Psoas muscle (tissue), 8 donors: ENCODE data around the gene TRAK1. TPM values are rescaled to one million over a fixed set of nuclear protein-coding genes. Genes with fewer than 3 reads are reported as not detected.

Source experiments
- ATAC-seq, 4 donors: fragments of 200-7000 bp; cut with Tn5 transposase; one replicate each; pipeline ENCODE4 v1.9.1; 2020; ENCODE audit warnings: moderate library complexity in 3 of 4, mild to moderate bottlenecking in 2 of 4
- DNase-seq, 2 donors: peaks; one replicate each; pipeline ENCODE4 v3.0.0-alpha.2; 2020
- H3K27ac ChIP-seq: fragments of 200-600 bp; one replicate; pipeline ENCODE4 v1.8.0; 2022
- H3K27me3 ChIP-seq, 3 donors: fragments of 200-600 bp in 1 of 3; one replicate each; pipeline versions ENCODE4 v1.6.1 to v1.8.0; 2013 to 2022; ENCODE audit warnings: low read length in 2 of 3, mild to moderate bottlenecking in 2 of 3, moderate library complexity in 1 of 3; ENCODE audit not compliant: insufficient read depth in 3 of 3
- H3K36me3 ChIP-seq, 2 donors: fragments of 200-600 bp in 1 of 2; one replicate each; pipeline versions ENCODE4 v1.6.1 to v1.8.0; 2013 to 2022; ENCODE audit warnings: low read depth in 1 of 2, mild to moderate bottlenecking in 1 of 2, moderate library complexity in 1 of 2; ENCODE audit not compliant: insufficient read depth in 1 of 2
- H3K4me1 ChIP-seq: fragments of 200-600 bp; one replicate; pipeline ENCODE4 v1.8.0; 2022
- H3K4me3 ChIP-seq: fragments of 200-600 bp; one replicate; pipeline ENCODE4 v1.8.0; 2022; ENCODE audit warnings: mild to moderate bottlenecking
- H3K9me3 ChIP-seq: fragments of 200-600 bp; one replicate; pipeline ENCODE4 v1.8.0; 2022
- CTCF ChIP-seq: fragments of 200-600 bp; IDR thresholded peaks from one replicate; pipeline ENCODE4 v1.8.0; 2022; ENCODE audit warnings: antibody characterized with exemption
- WGBS, 3 donors: extraction: QIAGEN DNeasy Blood & Tissue Kit; methylation state at CpG; one replicate each; pipeline versions ENCODE4 v1.1.6 to v1.1.7; 2013; 5-methylcytosine and 5-hydroxymethylcytosine counted together
- intact Hi-C, 2 donors: fragments of 100-400 bp; cut with DNase I; formaldehyde crosslinking; loops; one replicate each; pipeline versions ENCODE4 v1.11.0 to v1.14.2; 2022
- polyA plus RNA-seq, 3 donors: library from polyadenylated mRNA; stranded (reverse); fragments of 200-250 nt; gene quantifications; one replicate each; pipeline ENCODE4 v1.2.3, GENCODE V29; 2013
- total RNA-seq, 4 donors: library from RNA; stranded (reverse); fragmentation: NEBNext Ultra II Directional in 2 of 4; extraction: Animal tissue kit (Norgen Biotek cat#: 25700) in 2 of 4; gene quantifications; one replicate each; pipeline versions ENCODE4 v1.2.1 to v1.2.4, GENCODE V29; 2021 to 2023
- donor health status: healthy with polysubstance abuse.
- donor health status: DM: no; HTN: no; CAD: no; lungs with moderate emphysema.
- donor health status: Bipolar disorder and iron deficiency.
- donor health status: healthy.
- donor health status: DM: yes; HTN: yes; CAD: no.
- donor health status: DM: no; HTN: no; CAD: no.
- donor health status: DM: no; HTN: no; CAD: no.
- donor health status: DM: yes; HTN: yes; CAD: no.

TRAK1 gene
- total and polyA plus RNA-seq, 7 donors, result 30.8 to 128 (median 94.8) TPM

- Histone ChIP-seq H3K9me3 (no peaks in the 10 kb centered on the region), H3K36me3 (no peaks in the 10 kb centered on the region), H3K27ac (no peak overlapping the region), H3K4me3 (peak overlapping the region; percentile 42), H3K4me1 (peaks cover 5% of the 10 kb centered on the region), H3K27me3 (peaks cover 9 to 70% (median 17%) of the 10 kb centered on the region in 3 donors)
- 9 to 10% (median 9%) methylated on average over 53 to 56 of the region's 56 CpGs for WGBS, 3 donors
- intact Hi-C loops, result no loop called here
- ATAC-seq (peak in 2 of 4 donors; percentile 36 to 46), DNase-seq (no peak)
- no peak for TF ChIP-seq CTCF
These were observed 172.5 kb downstream of the TRAK1 start for GRCh38 chr3:42263354-42264346.

GRCh38 chr3:42264399-42265058 is 173.4 kb downstream of the TRAK1 start:
- H3K4me3 ChIP-seq, result peak overlapping the region; percentile 42
- H3K9me3 ChIP-seq, result no peaks in the 10 kb centered on the region
- intact Hi-C loops, result no loop called here
- ATAC-seq (peak; percentile 27 to 77 (median 63)), DNase-seq (peak; percentile 40 to 73)
- H3K36me3 ChIP-seq, result no peaks in the 10 kb centered on the region
- no peak overlapping the region for H3K27ac ChIP-seq
- 8 to 9% (median 8%) methylated on average over 31 to 37 of the region's 37 CpGs for WGBS, 3 donors
- no peak for TF ChIP-seq CTCF
- peaks cover 9 to 76% (median 17%) of the 10 kb centered on the region in 3 donors for H3K27me3 ChIP-seq
- peaks cover 5% of the 10 kb centered on the region for H3K4me1 ChIP-seq

- ATAC-seq, result peak in 1 of 4 donors; percentile 57
- Histone ChIP-seq H3K4me3 (peak overlapping the region; percentile 42), H3K4me1 (peaks cover 5% of the 10 kb centered on the region), H3K9me3 (no peaks in the 10 kb centered on the region), H3K36me3 (no peaks in the 10 kb centered on the region), H3K27ac (no peak overlapping the region), H3K27me3 (peaks cover 9 to 82% (median 17%) of the 10 kb centered on the region in 3 donors)
- TF ChIP-seq CTCF, result no peak
- DNase-seq, result peak in 1 of 2 donors; percentile 49
- WGBS, 3 donors, result 7 to 12% (median 9%) methylated on average over 55 to 60 of the region's 60 CpGs
- intact Hi-C loops, result no loop called here
These were observed 174.2 kb downstream of the TRAK1 start for GRCh38 chr3:42265059-42265991.

- H3K9me3 ChIP-seq, result no peaks in the 10 kb centered on the region
- no peaks in the 10 kb centered on the region for H3K36me3 ChIP-seq
- H3K4me1 ChIP-seq, result peaks cover 5% of the 10 kb centered on the region
- intact Hi-C loops, result no loop called here
- H3K4me3 ChIP-seq, result peak within 1 kb of the TSS; percentile 42
- TF ChIP-seq CTCF, result no peak
- H3K27me3 ChIP-seq, result peaks cover 9 to 79% (median 17%) of the 10 kb centered on the region in 3 donors
- ATAC-seq (no peak), DNase-seq (no peak)
- 27 to 36% (median 32%) methylated on average over 16 of the region's 16 CpGs for WGBS, 3 donors
- no peak within 1 kb of the TSS for H3K27ac ChIP-seq
These were observed 174.9 kb downstream of the TRAK1 start, which contains the start of gene CCK for GRCh38 chr3:42266085-42266484. Gene CCK (minus strand): TSS chr3:42266185. CDS start chr3:42263630, 2,555 bp downstream.
